Measurements from ENCODE around the gene THEMIS2.

THEMIS2 gene

DNA sequence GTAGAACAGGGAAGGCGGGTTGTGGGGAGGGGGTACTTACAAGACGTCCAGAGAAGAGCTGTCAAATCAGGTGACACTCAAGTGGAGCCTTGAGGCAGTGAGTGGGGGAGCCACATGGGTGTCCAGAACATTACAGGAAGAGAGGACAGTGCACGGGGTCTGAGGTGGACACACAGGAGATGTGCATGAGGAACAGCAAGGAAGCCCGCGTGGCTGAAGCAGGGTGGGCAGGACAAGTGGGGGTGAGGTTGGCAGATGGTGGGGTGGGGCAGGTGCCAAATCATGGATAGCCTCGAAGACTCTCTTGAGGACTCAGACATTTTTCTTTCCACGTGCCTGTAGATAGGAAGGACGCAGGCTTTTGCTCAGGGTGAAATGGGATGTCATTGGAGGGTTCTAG lies 63.4 kb downstream of the THEMIS2 start:
- no peak overlapping the region for H3K4me3 ChIP-seq (ENCODE audit: low read depth, low read length)
- no peak for DNase-seq (ENCODE audit: low read depth, low spot score)
- CTCF ChIA-PET = interaction anchor here (1.4 kb wide), 1 partner anchor 35 kb away, joined by 3 read pairs; no protein-coding TSS in a partner anchor
- TF ChIP-seq, protein P1, sequence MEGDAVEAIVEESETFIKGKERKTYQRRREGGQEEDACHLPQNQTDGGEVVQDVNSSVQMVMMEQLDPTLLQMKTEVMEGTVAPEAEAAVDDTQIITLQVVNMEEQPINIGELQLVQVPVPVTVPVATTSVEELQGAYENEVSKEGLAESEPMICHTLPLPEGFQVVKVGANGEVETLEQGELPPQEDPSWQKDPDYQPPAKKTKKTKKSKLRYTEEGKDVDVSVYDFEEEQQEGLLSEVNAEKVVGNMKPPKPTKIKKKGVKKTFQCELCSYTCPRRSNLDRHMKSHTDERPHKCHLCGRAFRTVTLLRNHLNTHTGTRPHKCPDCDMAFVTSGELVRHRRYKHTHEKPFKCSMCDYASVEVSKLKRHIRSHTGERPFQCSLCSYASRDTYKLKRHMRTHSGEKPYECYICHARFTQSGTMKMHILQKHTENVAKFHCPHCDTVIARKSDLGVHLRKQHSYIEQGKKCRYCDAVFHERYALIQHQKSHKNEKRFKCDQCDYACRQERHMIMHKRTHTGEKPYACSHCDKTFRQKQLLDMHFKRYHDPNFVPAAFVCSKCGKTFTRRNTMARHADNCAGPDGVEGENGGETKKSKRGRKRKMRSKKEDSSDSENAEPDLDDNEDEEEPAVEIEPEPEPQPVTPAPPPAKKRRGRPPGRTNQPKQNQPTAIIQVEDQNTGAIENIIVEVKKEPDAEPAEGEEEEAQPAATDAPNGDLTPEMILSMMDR (IDR thresholded peaks at IDR 0.05; ENCODE audit: insufficient read depth, low read length, missing control alignments) = no peak
- POLR2A ChIA-PET = interaction anchor here (0.6 kb wide), 1 partner anchor 36 kb away, joined by 4 read pairs; no protein-coding TSS in a partner anchor
